Loucy (cell line): ENCODE data around the gene HELZ.

Experiments
- H2AFZ ChIP-seq: fragments of 200-600 bp; sonication (generic); 2 replicates; pipeline ENCODE4 v1.6.0; 2016; ENCODE audit warnings: antibody characterized with exemption, mild to moderate bottlenecking, low read length, moderate library complexity
- H3F3A ChIP-seq: fragments of 200-600 bp; 2 replicates; pipeline ENCODE4 v1.6.0; 2016; ENCODE audit warnings: antibody characterized with exemption, low read depth, mild to moderate bottlenecking
- H3K27me3 ChIP-seq: fragments of 200-600 bp; sonication (generic); 2 replicates; pipeline ENCODE4 v1.6.1; 2014; ENCODE audit warnings: low read length, mild to moderate bottlenecking; ENCODE audit not compliant: insufficient read depth, poor library complexity, severe bottlenecking
- H3K36me3 ChIP-seq: fragments of 200-600 bp; sonication (generic); 2 replicates; pipeline ENCODE4 v1.6.1; 2016; ENCODE audit warnings: low read length; ENCODE audit not compliant: insufficient read depth
- H3K4me1 ChIP-seq: fragments of 200-600 bp; sonication (generic); 2 replicates; pipeline ENCODE4 v1.5.1; 2014; ENCODE audit warnings: low read length, mild to moderate bottlenecking; ENCODE audit not compliant: insufficient read depth, poor library complexity, severe bottlenecking
- H3K4me2 ChIP-seq: fragments of 200-600 bp; sonication (generic); 2 replicates; pipeline ENCODE4 v1.6.0; 2014; ENCODE audit warnings: antibody characterized with exemption, low read length, low read depth, mild to moderate bottlenecking; ENCODE audit not compliant: poor library complexity, severe bottlenecking
- H3K4me3 ChIP-seq: fragments of 200-600 bp; sonication (generic); 2 replicates; pipeline ENCODE4 v1.5.1; 2014; ENCODE audit warnings: low read length, mild to moderate bottlenecking, mixed read lengths; ENCODE audit not compliant: poor library complexity, severe bottlenecking
- H3K79me2 ChIP-seq: fragments of 200-600 bp; sonication (generic); 2 replicates; pipeline ENCODE4 v1.6.1; 2014; ENCODE audit warnings: low read length; ENCODE audit not compliant: insufficient read depth
- H3K9ac ChIP-seq: fragments of 200-600 bp; sonication (generic); 2 replicates; pipeline ENCODE4 v1.6.0; 2014; ENCODE audit warnings: mild to moderate bottlenecking, low read depth, low read length, moderate library complexity; ENCODE audit not compliant: poor library complexity, severe bottlenecking
- H3K9me2 ChIP-seq: fragments of 200-600 bp; sonication (generic); replicated peaks from 2 replicates; pipeline ENCODE4 v1.6.1; 2016; ENCODE audit warnings: low read depth, low read length, mixed read lengths
- H3K9me3 ChIP-seq: fragments of 200-600 bp; sonication (generic); 2 replicates; pipeline ENCODE4 v1.6.1; 2014; ENCODE audit warnings: mild to moderate bottlenecking, antibody characterized with exemption, low read length, low read depth; ENCODE audit not compliant: insufficient read depth
- H4K20me1 ChIP-seq: fragments of 200-600 bp; sonication (generic); 2 replicates; pipeline ENCODE4 v1.6.0; 2014; ENCODE audit warnings: antibody characterized with exemption, low read length, mild to moderate bottlenecking; ENCODE audit not compliant: insufficient read depth, poor library complexity, severe bottlenecking
- CTCF ChIP-seq: fragments of 200-600 bp; sonication (generic); conservative IDR thresholded peaks from 2 replicates; pipeline ENCODE4 v1.5.1; 2014; ENCODE audit warnings: mild to moderate bottlenecking, antibody characterized with exemption, low read length
- EZH2phosphoT487 ChIP-seq: fragments of 200-600 bp; IDR thresholded peaks from 2 replicates; pipeline ENCODE4 v1.6.1; 2018; ENCODE audit warnings: antibody characterized with exemption, mild to moderate bottlenecking, moderate library complexity, borderline replicate concordance

Gene HELZ

GRCh38 chr17:67178555-67178954, 66.4 kb downstream of the HELZ start:
- Histone ChIP-seq H3K36me3 (peaks cover 42% of the 10 kb centered on the region; the same call in 1 of the 2 replicates), H3K9ac (no peak overlapping the region), H3K9me2 (no peaks in the 10 kb centered on the region), H3K27me3 (no peaks in the 10 kb centered on the region), H2AFZ (no peak overlapping the region), H3F3A (no peaks in the 10 kb centered on the region), H4K20me1 (no peaks in the 10 kb centered on the region), H3K79me2 (no peaks in the 10 kb centered on the region), H3K4me1 (no peaks in the 10 kb centered on the region), H3K4me3 (no peak overlapping the region), H3K4me2 (no peak overlapping the region), H3K9me3 (no peaks in the 10 kb centered on the region)
- TF ChIP-seq CTCF: no peak
- TF ChIP-seq EZH2phosphoT487: no peak

- no peaks in the 10 kb centered on the region for H3K4me1 ChIP-seq
- no peak overlapping the region for H2AFZ ChIP-seq
- no peaks in the 10 kb centered on the region for H3K79me2 ChIP-seq
- H3K36me3 ChIP-seq: peaks cover 39% of the 10 kb centered on the region; the same call in 1 of the 2 replicates
- no peaks in the 10 kb centered on the region for H3K27me3 ChIP-seq
- H3K4me3 ChIP-seq: no peak overlapping the region
- no peak overlapping the region for H3K4me2 ChIP-seq
- no peak overlapping the region for H3K9ac ChIP-seq
- H4K20me1 ChIP-seq: no peaks in the 10 kb centered on the region
- H3K9me2 ChIP-seq: no peaks in the 10 kb centered on the region
- no peaks in the 10 kb centered on the region for H3K9me3 ChIP-seq
- TF ChIP-seq EZH2phosphoT487 (no peak), CTCF (no peak)
- H3F3A ChIP-seq: no peaks in the 10 kb centered on the region
Observed at GRCh38 chr17:67177732-67178131, 67.3 kb downstream of the HELZ start.

- H3K9ac ChIP-seq: no peak overlapping the region
- no peak overlapping the region for H3K4me2 ChIP-seq
- no peaks in the 10 kb centered on the region for H3K9me2 ChIP-seq
- no peak overlapping the region for H2AFZ ChIP-seq
- H3K79me2 ChIP-seq: no peaks in the 10 kb centered on the region
- H3K4me3 ChIP-seq: no peak overlapping the region
- H3K36me3 ChIP-seq: peaks cover 38% of the 10 kb centered on the region; the same call in 1 of the 2 replicates
- H4K20me1 ChIP-seq: no peaks in the 10 kb centered on the region
- H3F3A ChIP-seq: no peaks in the 10 kb centered on the region
- no peaks in the 10 kb centered on the region for H3K27me3 ChIP-seq
- H3K9me3 ChIP-seq: no peaks in the 10 kb centered on the region
- TF ChIP-seq EZH2phosphoT487: no peak
- TF ChIP-seq CTCF: no peak
- no peaks in the 10 kb centered on the region for H3K4me1 ChIP-seq
Observed at GRCh38 chr17:67174190-67174589, 70.8 kb downstream of the HELZ start.
